ENCODE results near the gene DKK3. TPM values are rescaled to one million over a fixed set of nuclear protein-coding genes. Genes with fewer than 3 reads are reported as not detected.

Gene DKK3
- total RNA-seq, 1 donor from 2014 or later = 23.9 TPM

DNA sequence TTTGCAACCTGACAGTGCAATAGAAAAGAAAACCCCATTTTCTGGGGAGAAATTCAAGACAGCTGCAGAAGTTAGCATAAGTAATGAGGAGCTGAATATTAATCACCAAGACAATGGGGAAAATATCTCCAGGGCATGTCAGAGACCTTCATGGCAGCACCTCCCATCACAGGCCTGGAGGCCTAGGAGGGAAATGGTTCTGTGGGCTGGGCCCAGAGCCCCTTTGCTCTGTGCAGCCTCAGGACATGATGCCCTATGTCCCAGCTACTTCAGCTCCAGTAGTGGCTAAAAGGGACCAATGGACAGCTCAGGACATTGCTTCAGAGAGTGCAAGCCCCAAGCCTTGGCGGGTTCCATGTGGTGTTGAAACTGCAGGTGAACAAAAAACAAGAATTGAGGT is 14.6 kb upstream of the DKK3 start:
- peaks cover 11% of the 10 kb centered on the region for H3K4me1 ChIP-seq
- H3K27me3 Mint-ChIP-seq (ENCODE audit: insufficient read depth, low read depth) = peaks cover 16% of the 10 kb centered on the region
- H3K27me3 ChIP-seq = no peaks in the 10 kb centered on the region
- peaks cover 40% of the 10 kb centered on the region for H3K9me3 Mint-ChIP-seq
- no peak for DNase-seq (ENCODE audit: low spot score)
- peaks cover 8% of the 10 kb centered on the region for H3K9me3 ChIP-seq (ENCODE audit: low read depth)
- no peak overlapping the region for H3K4me3 Mint-ChIP-seq
- H3K36me3 Mint-ChIP-seq = peaks cover 7% of the 10 kb centered on the region
- no peaks in the 10 kb centered on the region for H4K20me1 ChIP-seq (ENCODE audit: low read depth)
- no peak overlapping the region for H3K27ac ChIP-seq
- H2AFZ ChIP-seq (replicated peaks) = no peak overlapping the region
- H3K4me2 ChIP-seq = no peak overlapping the region
- H3F3A ChIP-seq (ENCODE audit: low read depth) = no peaks in the 10 kb centered on the region
- H3K27ac Mint-ChIP-seq = no peak overlapping the region
- no peak overlapping the region for H3K9ac ChIP-seq
- peaks cover 24% of the 10 kb centered on the region for H3K4me1 Mint-ChIP-seq
- TF ChIP-seq, protein P1, sequence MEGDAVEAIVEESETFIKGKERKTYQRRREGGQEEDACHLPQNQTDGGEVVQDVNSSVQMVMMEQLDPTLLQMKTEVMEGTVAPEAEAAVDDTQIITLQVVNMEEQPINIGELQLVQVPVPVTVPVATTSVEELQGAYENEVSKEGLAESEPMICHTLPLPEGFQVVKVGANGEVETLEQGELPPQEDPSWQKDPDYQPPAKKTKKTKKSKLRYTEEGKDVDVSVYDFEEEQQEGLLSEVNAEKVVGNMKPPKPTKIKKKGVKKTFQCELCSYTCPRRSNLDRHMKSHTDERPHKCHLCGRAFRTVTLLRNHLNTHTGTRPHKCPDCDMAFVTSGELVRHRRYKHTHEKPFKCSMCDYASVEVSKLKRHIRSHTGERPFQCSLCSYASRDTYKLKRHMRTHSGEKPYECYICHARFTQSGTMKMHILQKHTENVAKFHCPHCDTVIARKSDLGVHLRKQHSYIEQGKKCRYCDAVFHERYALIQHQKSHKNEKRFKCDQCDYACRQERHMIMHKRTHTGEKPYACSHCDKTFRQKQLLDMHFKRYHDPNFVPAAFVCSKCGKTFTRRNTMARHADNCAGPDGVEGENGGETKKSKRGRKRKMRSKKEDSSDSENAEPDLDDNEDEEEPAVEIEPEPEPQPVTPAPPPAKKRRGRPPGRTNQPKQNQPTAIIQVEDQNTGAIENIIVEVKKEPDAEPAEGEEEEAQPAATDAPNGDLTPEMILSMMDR (IDR thresholded peaks at IDR 0.05) = no peak
- TF ChIP-seq EZH2phosphoT487 (IDR thresholded peaks at IDR 0.05) = no peak
- TF ChIP-seq EZH2 (IDR thresholded peaks at IDR 0.05) = no peak
- no peak overlapping the region for H3K4me3 ChIP-seq
- H3K36me3 ChIP-seq = no peaks in the 10 kb centered on the region
- H3K79me2 ChIP-seq (ENCODE audit: low read depth) = no peaks in the 10 kb centered on the region

DNA sequence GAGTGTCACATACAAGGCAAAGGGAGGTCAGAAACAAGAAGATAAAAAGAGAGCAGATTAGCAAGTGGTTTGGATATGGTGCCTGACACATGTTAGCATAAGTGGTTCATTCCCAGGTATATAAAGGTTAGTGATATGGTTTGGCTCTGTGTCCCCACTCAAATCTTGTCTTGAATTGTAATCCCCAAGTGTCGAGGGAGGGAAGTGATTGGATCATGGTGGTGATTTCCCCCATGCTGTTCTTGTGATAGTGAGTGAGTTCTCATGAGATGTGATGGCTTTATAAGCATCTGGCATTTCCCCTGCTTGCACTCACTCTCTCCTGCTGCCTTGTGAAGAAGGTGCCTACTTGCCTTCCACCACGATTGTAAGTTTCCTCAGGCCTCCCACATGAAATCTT is 12.1 kb upstream of the DKK3 start:
- Mint-ChIP-seq H3K27me3 (ENCODE audit: insufficient read depth, low read depth) (peaks cover 13% of the 10 kb centered on the region), H3K9me3 (peaks cover 33% of the 10 kb centered on the region), H3K4me3 (no peak overlapping the region), H3K27ac (no peak overlapping the region), H3K4me1 (peaks cover 23% of the 10 kb centered on the region), H3K36me3 (peaks cover 7% of the 10 kb centered on the region)
- DNase-seq (ENCODE audit: low spot score) = no peak
- Histone ChIP-seq H3K36me3 (no peaks in the 10 kb centered on the region), H3K27me3 (no peaks in the 10 kb centered on the region), H3K27ac (no peak overlapping the region), H3K4me1 (peaks cover 11% of the 10 kb centered on the region), H3K9ac (no peak overlapping the region), H3F3A (ENCODE audit: low read depth) (no peaks in the 10 kb centered on the region), H3K4me2 (no peak overlapping the region), H3K9me3 (ENCODE audit: low read depth) (peaks cover 8% of the 10 kb centered on the region), H4K20me1 (ENCODE audit: low read depth) (no peaks in the 10 kb centered on the region), H3K79me2 (ENCODE audit: low read depth) (no peaks in the 10 kb centered on the region), H2AFZ (replicated peaks) (no peak overlapping the region), H3K4me3 (no peak overlapping the region)
- TF ChIP-seq EZH2phosphoT487 (IDR thresholded peaks at IDR 0.05) = no peak
- TF ChIP-seq, protein P1 (IDR thresholded peaks at IDR 0.05) = no peak
- no peak for TF ChIP-seq EZH2 (IDR thresholded peaks at IDR 0.05)

DNA sequence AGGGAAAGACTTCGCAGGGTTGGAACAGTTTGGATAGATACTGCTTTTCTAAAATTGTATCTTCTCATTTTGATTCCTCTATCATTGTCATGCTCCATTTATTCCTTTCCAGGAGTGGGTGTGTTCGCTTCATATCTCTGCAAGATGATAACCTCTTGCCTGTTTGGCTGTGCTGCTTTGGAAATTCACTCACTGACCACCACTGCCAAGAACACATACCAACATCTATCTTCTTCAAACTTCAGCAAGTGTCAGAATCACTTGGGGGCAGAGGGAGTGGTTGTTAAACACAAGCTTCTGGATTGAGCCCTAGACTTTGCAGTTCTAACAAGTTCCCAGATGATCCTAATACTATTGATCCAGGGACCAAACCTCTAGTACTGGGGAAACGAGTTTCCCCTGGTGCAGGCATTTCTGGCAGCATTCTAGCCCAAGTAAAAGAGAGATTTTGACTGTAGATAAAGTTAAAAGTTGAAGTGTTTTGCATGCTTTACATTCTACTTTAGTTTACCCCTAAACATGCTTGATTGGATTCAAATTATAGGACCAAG is 11.5 kb upstream of the DKK3 start:
- Mint-ChIP-seq H3K27ac (peak overlapping the region; percentile 21), H3K4me3 (no peak overlapping the region), H3K36me3 (peaks cover 7% of the 10 kb centered on the region), H3K9me3 (peaks cover 33% of the 10 kb centered on the region), H3K27me3 (ENCODE audit: insufficient read depth, low read depth) (peaks cover 13% of the 10 kb centered on the region), H3K4me1 (peaks cover 23% of the 10 kb centered on the region)
- Histone ChIP-seq H3K27ac (no peak overlapping the region), H3K27me3 (no peaks in the 10 kb centered on the region), H2AFZ (replicated peaks) (peak overlapping the region; percentile 53), H3K79me2 (ENCODE audit: low read depth) (no peaks in the 10 kb centered on the region), H3K4me2 (no peak overlapping the region), H3K4me1 (peaks cover 11% of the 10 kb centered on the region), H3K36me3 (no peaks in the 10 kb centered on the region), H3F3A (ENCODE audit: low read depth) (no peaks in the 10 kb centered on the region), H3K4me3 (no peak overlapping the region), H4K20me1 (ENCODE audit: low read depth) (no peaks in the 10 kb centered on the region), H3K9ac (no peak overlapping the region), H3K9me3 (ENCODE audit: low read depth) (peaks cover 8% of the 10 kb centered on the region)
- TF ChIP-seq, protein P1 (IDR thresholded peaks at IDR 0.05) = no peak
- TF ChIP-seq EZH2phosphoT487 (IDR thresholded peaks at IDR 0.05) (no peak), EZH2 (IDR thresholded peaks at IDR 0.05) (no peak)
- DNase-seq (ENCODE audit: low spot score) = no peak

Data from neural progenitor cell (in vitro differentiated cells).